ENCODE results near the gene LRP1.

Gene LRP1

DNA sequence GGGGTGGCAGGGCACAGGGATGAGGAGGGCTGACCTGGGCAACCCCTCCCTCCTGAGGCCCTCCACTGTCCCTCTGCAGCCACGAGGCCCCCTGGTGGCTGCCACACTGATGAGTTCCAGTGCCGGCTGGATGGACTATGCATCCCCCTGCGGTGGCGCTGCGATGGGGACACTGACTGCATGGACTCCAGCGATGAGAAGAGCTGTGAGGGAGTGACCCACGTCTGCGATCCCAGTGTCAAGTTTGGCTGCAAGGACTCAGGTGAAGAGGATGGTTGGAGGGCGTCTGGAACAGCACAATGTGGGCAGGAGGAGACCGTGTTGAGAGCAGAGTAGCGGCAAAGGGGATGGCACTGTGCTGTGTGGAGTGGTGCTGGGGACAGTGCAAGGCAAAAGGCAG is 44.8 kb downstream of the LRP1 start:
- no peak overlapping the region for H3K27ac ChIP-seq

DNA sequence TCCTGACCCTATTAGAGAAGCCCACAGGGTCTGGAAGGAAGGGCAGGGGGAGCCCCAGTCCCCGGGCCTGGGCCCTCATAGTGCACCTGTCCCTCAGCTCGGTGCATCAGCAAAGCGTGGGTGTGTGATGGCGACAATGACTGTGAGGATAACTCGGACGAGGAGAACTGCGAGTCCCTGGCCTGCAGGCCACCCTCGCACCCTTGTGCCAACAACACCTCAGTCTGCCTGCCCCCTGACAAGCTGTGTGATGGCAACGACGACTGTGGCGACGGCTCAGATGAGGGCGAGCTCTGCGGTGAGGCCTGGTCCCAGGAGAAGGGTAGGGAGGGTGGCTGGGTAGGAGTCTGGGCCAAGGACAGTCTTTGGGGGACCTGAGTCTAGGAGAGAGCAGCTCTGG is 45.4 kb downstream of the LRP1 start:
- H3K27ac ChIP-seq = no peak overlapping the region
- no peak for TF ChIP-seq CTCF (IDR thresholded peaks at IDR 0.05)
- TF ChIP-seq ZFX (IDR thresholded peaks at IDR 0.05; ENCODE audit: borderline replicate concordance) = no peak

More for the DNA sequence above, 44.8 kb downstream of the LRP1 start:
- TF ChIP-seq CTCF (IDR thresholded peaks at IDR 0.05) (peak; percentile 85), ZFX (IDR thresholded peaks at IDR 0.05; ENCODE audit: borderline replicate concordance) (no peak)

DNA sequence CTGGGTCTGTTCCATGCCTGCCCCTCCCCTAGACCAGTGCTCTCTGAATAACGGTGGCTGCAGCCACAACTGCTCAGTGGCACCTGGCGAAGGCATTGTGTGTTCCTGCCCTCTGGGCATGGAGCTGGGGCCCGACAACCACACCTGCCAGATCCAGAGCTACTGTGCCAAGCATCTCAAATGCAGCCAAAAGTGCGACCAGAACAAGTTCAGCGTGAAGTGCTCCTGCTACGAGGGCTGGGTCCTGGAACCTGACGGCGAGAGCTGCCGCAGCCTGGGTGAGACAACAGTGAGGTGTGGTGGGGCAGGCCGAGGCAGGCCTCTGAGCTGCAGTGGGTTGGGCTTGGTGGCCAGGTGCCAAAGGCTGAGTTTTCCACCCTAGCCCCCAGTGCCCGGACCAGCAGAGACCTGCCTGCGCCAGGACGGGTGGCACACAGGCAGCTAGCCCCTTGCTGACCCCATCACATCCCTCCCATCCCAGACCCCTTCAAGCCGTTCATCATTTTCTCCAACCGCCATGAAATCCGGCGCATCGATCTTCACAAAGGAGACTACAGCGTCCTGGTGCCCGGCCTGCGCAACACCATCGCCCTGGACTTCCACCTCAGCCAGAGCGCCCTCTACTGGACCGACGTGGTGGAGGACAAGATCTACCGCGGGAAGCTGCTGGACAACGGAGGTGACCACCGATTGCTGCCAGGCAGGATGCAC is 47.3 kb downstream of the LRP1 start:
- H3K27ac ChIP-seq = peak overlapping the region; percentile 38; the same call in 1 of the 2 replicates
- TF ChIP-seq ZFX (IDR thresholded peaks at IDR 0.05; ENCODE audit: borderline replicate concordance) = no peak
- TF ChIP-seq CTCF (IDR thresholded peaks at IDR 0.05) = peak; percentile 99

GRCh38 chr12:57176139-57176477 is 47.8 kb downstream of the LRP1 start:
- TF ChIP-seq ZFX (IDR thresholded peaks at IDR 0.05; ENCODE audit: borderline replicate concordance) = no peak
- TF ChIP-seq CTCF (IDR thresholded peaks at IDR 0.05) = peak; percentile 68
- no peak overlapping the region for H3K27ac ChIP-seq

- no peak overlapping the region for H3K27ac ChIP-seq
- TF ChIP-seq ZFX (IDR thresholded peaks at IDR 0.05; ENCODE audit: borderline replicate concordance) (no peak), CTCF (IDR thresholded peaks at IDR 0.05) (no peak)
Measured at GRCh38 chr12:57176846-57177245, 48.6 kb downstream of the LRP1 start.

GRCh38 chr12:57177354-57177753 is 49.1 kb downstream of the LRP1 start:
- H3K27ac ChIP-seq = no peak overlapping the region
- TF ChIP-seq ZFX (IDR thresholded peaks at IDR 0.05; ENCODE audit: borderline replicate concordance) (no peak), CTCF (IDR thresholded peaks at IDR 0.05) (no peak)

- TF ChIP-seq ZFX (IDR thresholded peaks at IDR 0.05; ENCODE audit: borderline replicate concordance) (no peak), CTCF (IDR thresholded peaks at IDR 0.05) (no peak)
- no peak overlapping the region for H3K27ac ChIP-seq
Measured at GRCh38 chr12:57178213-57178612, 49.9 kb downstream of the LRP1 start.

All from 22Rv1 (cell line).